ENCODE data around the gene CCSER1. TPM values are rescaled to one million over a fixed set of nuclear protein-coding genes. Genes with fewer than 3 reads are reported as not detected.

Gene CCSER1
- total RNA-seq, 1 experiment from 2014 or later, result 4.1 TPM

GRCh38 chr4:90184560-90184959 is 57.4 kb downstream of the CCSER1 start:
- no peak overlapping the region for H3K4me3 Mint-ChIP-seq (ENCODE audit: unreplicated experiment)
- H3K36me3 Mint-ChIP-seq (ENCODE audit: insufficient read depth, unreplicated experiment), result no peaks in the 10 kb centered on the region
- Histone ChIP-seq H3K4me3 (ENCODE audit: low read depth, low read length) (no peak overlapping the region), H3K27me3 (replicated peaks; ENCODE audit: control insufficient read depth, insufficient read depth, low read length) (no peaks in the 10 kb centered on the region), H3K4me1 (peaks cover 27% of the 10 kb centered on the region), H3K9me3 (no peaks in the 10 kb centered on the region), H3K36me3 (ENCODE audit: control insufficient read depth, insufficient read depth, low read length) (no peaks in the 10 kb centered on the region)
- H3K4me1 Mint-ChIP-seq (ENCODE audit: low read depth, unreplicated experiment), result peaks cover 25% of the 10 kb centered on the region
- H3K27ac Mint-ChIP-seq (ENCODE audit: unreplicated experiment), result no peak overlapping the region
- BruUV-seq (replicated peaks), result no TSS peak
- POLR2A ChIA-PET, result no interaction called here
- H3K27me3 Mint-ChIP-seq (ENCODE audit: insufficient read depth, unreplicated experiment), result no peaks in the 10 kb centered on the region
- CTCF ChIA-PET, result no interaction called here
- no peak for DNase-seq
- H3K9me3 Mint-ChIP-seq (ENCODE audit: unreplicated experiment), result no peaks in the 10 kb centered on the region
- intact Hi-C loops (cut with micrococcal nuclease; ENCODE audit: unreplicated experiment), result loop anchor here (5.0 kb wide), 1 partner anchor 108 kb away; no protein-coding TSS in a partner anchor
- no peak for TF ChIP-seq CTCF (IDR thresholded peaks at IDR 0.05; ENCODE audit: insufficient read depth in 1 of 2, low read depth in 1 of 2, low read length in 1 of 2, severe bottlenecking in 1 of 2, unreplicated experiment in 1 of 2)

- no peak overlapping the region for H3K4me3 ChIP-seq (ENCODE audit: low read depth, low read length)
- DNase-seq, result no peak
- no peaks in the 10 kb centered on the region for H3K27me3 ChIP-seq (replicated peaks; ENCODE audit: control insufficient read depth, insufficient read depth, low read length)
- BruUV-seq (replicated peaks), result no TSS peak
- TF ChIP-seq CTCF (IDR thresholded peaks at IDR 0.05; ENCODE audit: insufficient read depth in 1 of 2, low read depth in 1 of 2, low read length in 1 of 2, severe bottlenecking in 1 of 2, unreplicated experiment in 1 of 2), result no peak
- Mint-ChIP-seq H3K36me3 (ENCODE audit: insufficient read depth, unreplicated experiment) (no peaks in the 10 kb centered on the region), H3K4me1 (ENCODE audit: low read depth, unreplicated experiment) (peaks cover 25% of the 10 kb centered on the region), H3K27ac (ENCODE audit: unreplicated experiment) (no peak overlapping the region), H3K4me3 (ENCODE audit: unreplicated experiment) (no peak overlapping the region), H3K27me3 (ENCODE audit: insufficient read depth, unreplicated experiment) (no peaks in the 10 kb centered on the region), H3K9me3 (ENCODE audit: unreplicated experiment) (no peaks in the 10 kb centered on the region)
- no peaks in the 10 kb centered on the region for H3K36me3 ChIP-seq (ENCODE audit: control insufficient read depth, insufficient read depth, low read length)
- CTCF ChIA-PET, result no interaction called here
- intact Hi-C loops (cut with micrococcal nuclease; ENCODE audit: unreplicated experiment), result no loop called here
- POLR2A ChIA-PET, result no interaction called here
- peaks cover 27% of the 10 kb centered on the region for H3K4me1 ChIP-seq
- H3K9me3 ChIP-seq, result no peaks in the 10 kb centered on the region
These were observed 58.2 kb downstream of the CCSER1 start for GRCh38 chr4:90185416-90185815.

GRCh38 chr4:90186229-90186628 is 59.0 kb downstream of the CCSER1 start:
- Histone ChIP-seq H3K9me3 (no peaks in the 10 kb centered on the region), H3K27me3 (replicated peaks; ENCODE audit: control insufficient read depth, insufficient read depth, low read length) (no peaks in the 10 kb centered on the region), H3K4me3 (ENCODE audit: low read depth, low read length) (no peak overlapping the region), H3K4me1 (peaks cover 25% of the 10 kb centered on the region), H3K36me3 (ENCODE audit: control insufficient read depth, insufficient read depth, low read length) (no peaks in the 10 kb centered on the region)
- Mint-ChIP-seq H3K27ac (ENCODE audit: unreplicated experiment) (no peak overlapping the region), H3K9me3 (ENCODE audit: unreplicated experiment) (no peaks in the 10 kb centered on the region), H3K36me3 (ENCODE audit: insufficient read depth, unreplicated experiment) (no peaks in the 10 kb centered on the region), H3K27me3 (ENCODE audit: insufficient read depth, unreplicated experiment) (no peaks in the 10 kb centered on the region), H3K4me1 (ENCODE audit: low read depth, unreplicated experiment) (peaks cover 22% of the 10 kb centered on the region), H3K4me3 (ENCODE audit: unreplicated experiment) (no peak overlapping the region)
- no TSS peak for BruUV-seq (replicated peaks)
- intact Hi-C loops (cut with micrococcal nuclease; ENCODE audit: unreplicated experiment), result no loop called here
- no peak for DNase-seq
- ChIA-PET POLR2A (no interaction called here), CTCF (no interaction called here)
- TF ChIP-seq CTCF (IDR thresholded peaks at IDR 0.05; ENCODE audit: insufficient read depth in 1 of 2, low read depth in 1 of 2, low read length in 1 of 2, severe bottlenecking in 1 of 2, unreplicated experiment in 1 of 2), result no peak

Measured in Caco-2 (cell line).